ENCODE measurements around the gene PLCG2.

The PLCG2 gene

GRCh38 chr16:81925016-81925415 lies 145.9 kb downstream of the PLCG2 start:
- no peak for TF ChIP-seq MYC (IDR thresholded peaks at IDR 0.05; ENCODE audit: low read depth, low read length)
- TF ChIP-seq, protein P1, sequence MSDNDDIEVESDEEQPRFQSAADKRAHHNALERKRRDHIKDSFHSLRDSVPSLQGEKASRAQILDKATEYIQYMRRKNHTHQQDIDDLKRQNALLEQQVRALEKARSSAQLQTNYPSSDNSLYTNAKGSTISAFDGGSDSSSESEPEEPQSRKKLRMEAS (IDR thresholded peaks at IDR 0.05; ENCODE audit: low read depth, low read length), result no peak
- no peak for TF ChIP-seq POLR2A (IDR thresholded peaks at IDR 0.05; ENCODE audit: extremely low read depth, insufficient read length)
- TF ChIP-seq, protein P2, sequence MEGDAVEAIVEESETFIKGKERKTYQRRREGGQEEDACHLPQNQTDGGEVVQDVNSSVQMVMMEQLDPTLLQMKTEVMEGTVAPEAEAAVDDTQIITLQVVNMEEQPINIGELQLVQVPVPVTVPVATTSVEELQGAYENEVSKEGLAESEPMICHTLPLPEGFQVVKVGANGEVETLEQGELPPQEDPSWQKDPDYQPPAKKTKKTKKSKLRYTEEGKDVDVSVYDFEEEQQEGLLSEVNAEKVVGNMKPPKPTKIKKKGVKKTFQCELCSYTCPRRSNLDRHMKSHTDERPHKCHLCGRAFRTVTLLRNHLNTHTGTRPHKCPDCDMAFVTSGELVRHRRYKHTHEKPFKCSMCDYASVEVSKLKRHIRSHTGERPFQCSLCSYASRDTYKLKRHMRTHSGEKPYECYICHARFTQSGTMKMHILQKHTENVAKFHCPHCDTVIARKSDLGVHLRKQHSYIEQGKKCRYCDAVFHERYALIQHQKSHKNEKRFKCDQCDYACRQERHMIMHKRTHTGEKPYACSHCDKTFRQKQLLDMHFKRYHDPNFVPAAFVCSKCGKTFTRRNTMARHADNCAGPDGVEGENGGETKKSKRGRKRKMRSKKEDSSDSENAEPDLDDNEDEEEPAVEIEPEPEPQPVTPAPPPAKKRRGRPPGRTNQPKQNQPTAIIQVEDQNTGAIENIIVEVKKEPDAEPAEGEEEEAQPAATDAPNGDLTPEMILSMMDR (IDR thresholded peaks at IDR 0.05; ENCODE audit: low read depth, low read length), result no peak
- DNase-seq (ENCODE audit: low read depth), result no peak

GRCh38 chr16:81926036-81926435 lies 146.9 kb downstream of the PLCG2 start:
- TF ChIP-seq, protein P2 (IDR thresholded peaks at IDR 0.05; ENCODE audit: low read depth, low read length), result no peak
- no peak for TF ChIP-seq MYC (IDR thresholded peaks at IDR 0.05; ENCODE audit: low read depth, low read length)
- TF ChIP-seq, protein P1 (IDR thresholded peaks at IDR 0.05; ENCODE audit: low read depth, low read length), result no peak
- TF ChIP-seq POLR2A (IDR thresholded peaks at IDR 0.05; ENCODE audit: extremely low read depth, insufficient read length), result no peak
- no peak for DNase-seq (ENCODE audit: low read depth)

More at GRCh38 chr16:81925016-81925415, 145.9 kb downstream of the PLCG2 start:
- no peak overlapping the region for H3K4me3 ChIP-seq (ENCODE audit: low read depth, low read length)

GRCh38 chr16:81927561-81928185 lies 148.6 kb downstream of the PLCG2 start:
- TF ChIP-seq POLR2A (IDR thresholded peaks at IDR 0.05; ENCODE audit: extremely low read depth, insufficient read length), result no peak
- TF ChIP-seq, protein P1 (IDR thresholded peaks at IDR 0.05; ENCODE audit: low read depth, low read length), result no peak
- TF ChIP-seq, protein P2 (IDR thresholded peaks at IDR 0.05; ENCODE audit: low read depth, low read length), result no peak
- TF ChIP-seq MYC (IDR thresholded peaks at IDR 0.05; ENCODE audit: low read depth, low read length), result no peak
- H3K4me3 ChIP-seq (ENCODE audit: low read depth, low read length), result no peak overlapping the region
- no peak for DNase-seq (ENCODE audit: low read depth)

More at GRCh38 chr16:81926036-81926435, 146.9 kb downstream of the PLCG2 start:
- no peak overlapping the region for H3K4me3 ChIP-seq (ENCODE audit: low read depth, low read length)

DNA sequence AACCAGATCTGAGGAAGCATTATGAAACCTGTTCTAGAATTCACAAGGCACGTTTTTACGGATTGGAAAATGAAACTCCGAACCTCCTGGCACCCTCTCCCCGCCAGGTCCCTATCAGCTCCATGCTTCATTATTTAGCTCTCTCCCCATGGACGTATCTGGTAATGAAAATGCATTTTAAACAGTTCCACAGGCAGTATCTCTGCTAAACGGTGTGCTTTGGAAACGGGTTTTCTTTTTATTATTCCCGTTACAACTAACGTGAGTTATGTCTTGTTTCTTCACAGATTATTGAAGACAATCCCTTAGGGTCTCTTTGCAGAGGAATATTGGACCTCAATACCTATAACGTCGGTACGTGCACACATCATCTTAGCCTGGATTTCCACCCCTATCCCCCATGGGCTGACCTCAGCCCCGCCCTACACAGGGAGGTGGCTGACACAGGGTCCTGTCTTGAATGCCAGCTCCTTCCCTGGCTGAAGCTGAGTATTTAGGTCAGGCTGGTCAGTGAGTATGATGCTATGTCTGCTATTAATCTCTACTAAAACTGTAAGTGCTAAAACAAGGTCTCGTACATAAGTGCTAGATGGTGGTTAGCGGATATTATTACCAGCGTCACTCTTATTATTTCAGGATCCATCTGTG lies 149.3 kb downstream of the PLCG2 start:
- no peak for DNase-seq (ENCODE audit: low read depth)
- TF ChIP-seq, protein P2 (IDR thresholded peaks at IDR 0.05; ENCODE audit: low read depth, low read length), result no peak
- TF ChIP-seq, protein P1 (IDR thresholded peaks at IDR 0.05; ENCODE audit: low read depth, low read length), result no peak
- TF ChIP-seq MYC (IDR thresholded peaks at IDR 0.05; ENCODE audit: low read depth, low read length) (no peak), POLR2A (IDR thresholded peaks at IDR 0.05; ENCODE audit: extremely low read depth, insufficient read length) (no peak)
- no peak overlapping the region for H3K4me3 ChIP-seq (ENCODE audit: low read depth, low read length)

GRCh38 chr16:81928975-81929374 lies 149.9 kb downstream of the PLCG2 start:
- no peak overlapping the region for H3K4me3 ChIP-seq (ENCODE audit: low read depth, low read length)
- DNase-seq (ENCODE audit: low read depth), result peak; percentile 46
- TF ChIP-seq POLR2A (IDR thresholded peaks at IDR 0.05; ENCODE audit: extremely low read depth, insufficient read length), result no peak

DNA sequence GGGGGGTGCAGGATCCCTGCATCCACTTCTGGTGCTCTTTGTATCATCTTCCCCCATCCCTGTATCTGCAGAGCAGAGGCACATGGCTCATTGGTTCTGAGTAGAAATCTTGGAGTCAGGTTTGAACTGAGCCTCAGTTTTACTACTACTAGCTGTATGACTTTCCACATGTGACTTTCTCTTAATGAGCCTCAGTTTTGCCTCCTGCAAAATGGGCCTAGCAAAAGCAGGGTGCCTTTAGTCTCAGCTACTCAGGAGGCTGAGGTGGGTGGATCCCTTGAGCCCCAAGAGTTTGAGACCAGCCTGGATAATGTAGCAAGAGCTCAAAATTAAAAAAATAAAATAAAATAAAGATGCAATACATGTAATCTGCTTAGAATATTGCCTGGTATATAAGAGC lies 150.8 kb downstream of the PLCG2 start:
- TF ChIP-seq, protein P1 (IDR thresholded peaks at IDR 0.05; ENCODE audit: low read depth, low read length), result no peak
- TF ChIP-seq POLR2A (IDR thresholded peaks at IDR 0.05; ENCODE audit: extremely low read depth, insufficient read length), result no peak
- TF ChIP-seq, protein P2 (IDR thresholded peaks at IDR 0.05; ENCODE audit: low read depth, low read length), result no peak
- no peak for TF ChIP-seq MYC (IDR thresholded peaks at IDR 0.05; ENCODE audit: low read depth, low read length)

More for the DNA sequence above, 150.8 kb downstream of the PLCG2 start:
- no peak overlapping the region for H3K4me3 ChIP-seq (ENCODE audit: low read depth, low read length)
- no peak for DNase-seq (ENCODE audit: low read depth)

Data from NB4 (cell line).